HCT116 (cell line): Measurements from ENCODE around the gene SOCS7. TPM values are rescaled to one million over a fixed set of nuclear protein-coding genes. Genes with fewer than 3 reads are reported as not detected.

Experiments
- ATAC-seq: fragments of 200-7000 bp; cut with Tn5 transposase; 2 replicates; pipeline ENCODE4 v1.9.1; 2020; ENCODE audit warnings: mild to moderate bottlenecking, moderate library complexity
- BruUV-seq: library from RNA; stranded (reverse); fragments of 400-500 nt; replicated peaks from 2 replicates; lab custom pipeline; 2021; lab: Mats Ljungman, UMichigan
- CTCF ChIA-PET: fragments of 300-600 bp; sonication (Branson Sonifier 250); formaldehyde crosslinking; loops from one replicate; lab custom pipeline; 2021; ENCODE audit warnings: antibody characterized with exemption; lab: Charles Lee
- POLR2A ChIA-PET: fragments of 300-600, 350-600 bp; sonication (Branson Sonifier 250); formaldehyde crosslinking; loops from one replicate; lab custom pipeline; 2021; ENCODE audit warnings: antibody characterized with exemption; lab: Charles Lee
- RAD21 ChIA-PET, 2 experiments: fragments of 300-600 bp; sonication (Branson Sonifier 250); formaldehyde crosslinking; loops; one replicate each; lab custom pipeline; 2023; ENCODE audit warnings: low total read pairs in 2 of 2; ENCODE audit not compliant: uncharacterized antibody in 2 of 2, unreplicated experiment in 2 of 2, low non-redundant PET in 1 of 2; lab: Charles Lee
- DNase-seq: peaks from one replicate; pipeline ENCODE4 v3.0.0-alpha.2; 2010; ENCODE audit warnings: low read depth, low spot score
- H2AFZ ChIP-seq: fragments of 200-600 bp; shearing (Covaris generic), sonication (generic); 2 replicates; pipeline ENCODE4 v1.6.1; 2017; ENCODE audit warnings: low read depth, mixed run types, mixed read lengths, antibody characterized with exemption, low read length; ENCODE audit not compliant: poor library complexity, severe bottlenecking
- H3K27ac ChIP-seq: 2 replicates; pipeline ENCODE4 v1.5.1; 2012; ENCODE audit warnings: low read depth, low read length
- H3K27me3 ChIP-seq: fragments of 200-600 bp; sonication (generic); 2 replicates; pipeline ENCODE4 v1.6.1; 2016; ENCODE audit warnings: mixed run types, low read length, mixed read lengths; ENCODE audit not compliant: insufficient read depth
- H3K36me3 ChIP-seq, 2 experiments: fragments of 200-500 bp in 1 of 2; fragments of 200-600 bp in 1 of 2; sonication (Bioruptor generic) in 1 of 2; sonication (generic) in 1 of 2; 2 replicates each; pipeline versions ENCODE4 v1.5.1 to v1.6.1; 2014 to 2016; ENCODE audit warnings: low read length in 2 of 2, inconsistent platforms in 1 of 2, mixed read lengths in 1 of 2, mixed run types in 1 of 2; ENCODE audit not compliant: insufficient read depth in 2 of 2, control insufficient read depth in 1 of 2
- H3K4me1 ChIP-seq, 2 experiments: fragments of 200-600 bp in 1 of 2; sonication (generic) in 1 of 2; 2 replicates each; pipeline versions ENCODE4 v1.5.1 to v1.6.1; 2012 to 2017; ENCODE audit warnings: low read length in 2 of 2, inconsistent platforms in 1 of 2, mild to moderate bottlenecking in 1 of 2, mixed read lengths in 1 of 2, mixed run types in 1 of 2, moderate library complexity in 1 of 2; ENCODE audit not compliant: insufficient read depth in 2 of 2, control insufficient read depth in 1 of 2
- H3K4me2 ChIP-seq: fragments of 200-600 bp; sonication (generic); 2 replicates; pipeline ENCODE4 v1.6.1; 2017; ENCODE audit warnings: mixed run types, low read length, mixed read lengths
- H3K4me3 ChIP-seq, 2 experiments: fragments of 200-600 bp in 1 of 2; sonication (generic) in 1 of 2; replicated peaks in 1 of 2; 2 replicates each; pipeline ENCODE4 v1.5.1; 2011 to 2016; ENCODE audit warnings: low read length in 2 of 2, control low read depth in 1 of 2, low read depth in 1 of 2, mild to moderate bottlenecking in 1 of 2, mixed read lengths in 1 of 2, mixed run types in 1 of 2
- H3K79me2 ChIP-seq: fragments of 200-600 bp; sonication (generic); 2 replicates; pipeline ENCODE4 v1.6.1; 2017; ENCODE audit warnings: mild to moderate bottlenecking, mixed run types, low read length, moderate library complexity, mixed read lengths; ENCODE audit not compliant: insufficient read depth
- H3K9ac ChIP-seq: fragments of 200-600 bp; sonication (generic); 2 replicates; pipeline ENCODE4 v1.6.1; 2016; ENCODE audit warnings: low read length, mixed read lengths
- H3K9me2 ChIP-seq: fragments of 200-600 bp; sonication (generic), shearing (Covaris generic); 2 replicates; pipeline ENCODE4 v1.6.1; 2017; ENCODE audit warnings: mixed run types, mild to moderate bottlenecking, moderate library complexity; ENCODE audit not compliant: insufficient read depth
- H3K9me3 ChIP-seq, 2 experiments: fragments of 200-500 bp in 1 of 2; fragments of 200-600 bp in 1 of 2; sonication (Bioruptor generic) in 1 of 2; sonication (generic) in 1 of 2; 2 replicates each; pipeline ENCODE4 v1.6.1; 2014 to 2017; ENCODE audit warnings: low read length in 2 of 2, mixed read lengths in 2 of 2, inconsistent platforms in 1 of 2, low read depth in 1 of 2, mild to moderate bottlenecking in 1 of 2, mixed run types in 1 of 2, moderate library complexity in 1 of 2; ENCODE audit not compliant: control insufficient read depth in 1 of 2, insufficient read depth in 1 of 2
- H4K20me1 ChIP-seq: fragments of 200-600 bp; sonication (generic), shearing (Covaris generic); 2 replicates; pipeline ENCODE4 v1.6.1; 2017; ENCODE audit warnings: mixed run types, mild to moderate bottlenecking, moderate library complexity; ENCODE audit not compliant: insufficient read depth
- CBX3 ChIP-seq: IDR thresholded peaks from 2 replicates; pipeline ENCODE4 v1.6.1; 2012; ENCODE audit warnings: low read depth
- ELF1 ChIP-seq: IDR thresholded peaks from 2 replicates; pipeline ENCODE4 v1.6.1; 2012; ENCODE audit warnings: low read depth, borderline replicate concordance
- EZH2phosphoT487 ChIP-seq: fragments of 200-600 bp; IDR thresholded peaks from 2 replicates; pipeline ENCODE4 v1.6.1; 2018; ENCODE audit warnings: antibody characterized with exemption, borderline replicate concordance
- SIN3A ChIP-seq: IDR thresholded peaks from 2 replicates; pipeline ENCODE4 v1.6.1; 2012; ENCODE audit warnings: low read depth
- YY1 ChIP-seq: IDR thresholded peaks from 2 replicates; pipeline ENCODE4 v1.6.1; 2011; ENCODE audit warnings: low read length, low read depth, moderate library complexity, mild to moderate bottlenecking; ENCODE audit not compliant: insufficient replicate concordance; ENCODE audit errors: extremely low read depth
- intact Hi-C: fragments of 100-400 bp; cut with micrococcal nuclease; formaldehyde crosslinking; loops from 2 replicates; pipeline ENCODE4 v1.10.0; 2022
- total RNA-seq: library from RNA; stranded (reverse); gene quantifications from one replicate; pipeline ENCODE4 v1.2.1, GENCODE V29; 2021; ENCODE audit not compliant: unreplicated experiment
- TF ChIP-seq, protein P1 (sequence below): IDR thresholded peaks from 2 replicates; pipeline ENCODE4 v1.6.1; 2012
- TF ChIP-seq, protein P2 (sequence below): IDR thresholded peaks from 2 replicates; pipeline ENCODE4 v1.6.1; 2011; ENCODE audit warnings: mild to moderate bottlenecking, low read length, moderate library complexity; ENCODE audit not compliant: insufficient replicate concordance; ENCODE audit errors: extremely low read depth
- TF ChIP-seq, protein P3 (sequence below): IDR thresholded peaks from 2 replicates; pipeline ENCODE4 v1.6.1; 2012; ENCODE audit warnings: low read depth

Gene SOCS7
- total RNA-seq, 1 experiment from 2014 or later = 49.9 TPM

DNA sequence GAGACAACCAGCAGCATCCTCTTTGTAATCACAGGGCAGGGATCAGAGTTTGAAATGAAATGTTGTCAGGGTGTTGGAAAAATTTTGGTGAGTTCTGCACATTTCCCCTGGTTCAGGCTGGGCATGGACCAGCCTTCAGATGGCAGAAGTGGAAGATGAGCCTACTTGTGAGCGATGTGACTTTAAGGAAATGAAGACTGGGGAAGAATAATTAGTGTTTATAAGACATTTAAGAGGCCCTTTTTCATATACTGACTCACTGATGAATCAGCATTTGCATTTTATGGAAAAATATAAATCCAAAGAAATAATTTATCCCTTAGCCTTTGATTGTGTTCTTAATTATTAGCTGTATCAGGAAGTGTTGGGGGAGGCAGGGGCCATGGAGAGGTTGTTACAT, 28.7 kb upstream of the SOCS7 start:
- Histone ChIP-seq H3K9ac (no peak overlapping the region), H3K36me3 (peaks cover 10% of the 10 kb centered on the region in 2 experiments), H3K27me3 (no peaks in the 10 kb centered on the region), H3K4me3 (no peak overlapping the region)
- RAD21 ChIA-PET = interaction anchor here in 1 of 2 experiments (1.1 kb wide), 1 partner anchor 11 kb away, joined by 3 read pairs; no protein-coding TSS in a partner anchor
- POLR2A ChIA-PET = no interaction called here
- CTCF ChIA-PET = interaction anchor here (0.6 to 1.6 kb wide), 11 partner anchors 8 to 92 kb away, joined by 3 to 8 read pairs (median 4); partner anchors contain the start of genes MRPL45 and SOCS7
- no TSS peak for BruUV-seq
- TF ChIP-seq, protein P1, sequence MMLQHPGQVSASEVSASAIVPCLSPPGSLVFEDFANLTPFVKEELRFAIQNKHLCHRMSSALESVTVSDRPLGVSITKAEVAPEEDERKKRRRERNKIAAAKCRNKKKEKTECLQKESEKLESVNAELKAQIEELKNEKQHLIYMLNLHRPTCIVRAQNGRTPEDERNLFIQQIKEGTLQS = no peak
- TF ChIP-seq SIN3A (no peak), CBX3 (no peak), EZH2phosphoT487 (no peak), ELF1 (no peak), YY1 (no peak)
- TF ChIP-seq, protein P2, sequence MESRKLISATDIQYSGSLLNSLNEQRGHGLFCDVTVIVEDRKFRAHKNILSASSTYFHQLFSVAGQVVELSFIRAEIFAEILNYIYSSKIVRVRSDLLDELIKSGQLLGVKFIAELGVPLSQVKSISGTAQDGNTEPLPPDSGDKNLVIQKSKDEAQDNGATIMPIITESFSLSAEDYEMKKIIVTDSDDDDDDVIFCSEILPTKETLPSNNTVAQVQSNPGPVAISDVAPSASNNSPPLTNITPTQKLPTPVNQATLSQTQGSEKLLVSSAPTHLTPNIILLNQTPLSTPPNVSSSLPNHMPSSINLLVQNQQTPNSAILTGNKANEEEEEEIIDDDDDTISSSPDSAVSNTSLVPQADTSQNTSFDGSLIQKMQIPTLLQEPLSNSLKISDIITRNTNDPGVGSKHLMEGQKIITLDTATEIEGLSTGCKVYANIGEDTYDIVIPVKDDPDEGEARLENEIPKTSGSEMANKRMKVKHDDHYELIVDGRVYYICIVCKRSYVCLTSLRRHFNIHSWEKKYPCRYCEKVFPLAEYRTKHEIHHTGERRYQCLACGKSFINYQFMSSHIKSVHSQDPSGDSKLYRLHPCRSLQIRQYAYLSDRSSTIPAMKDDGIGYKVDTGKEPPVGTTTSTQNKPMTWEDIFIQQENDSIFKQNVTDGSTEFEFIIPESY = no peak
- TF ChIP-seq, protein P3, sequence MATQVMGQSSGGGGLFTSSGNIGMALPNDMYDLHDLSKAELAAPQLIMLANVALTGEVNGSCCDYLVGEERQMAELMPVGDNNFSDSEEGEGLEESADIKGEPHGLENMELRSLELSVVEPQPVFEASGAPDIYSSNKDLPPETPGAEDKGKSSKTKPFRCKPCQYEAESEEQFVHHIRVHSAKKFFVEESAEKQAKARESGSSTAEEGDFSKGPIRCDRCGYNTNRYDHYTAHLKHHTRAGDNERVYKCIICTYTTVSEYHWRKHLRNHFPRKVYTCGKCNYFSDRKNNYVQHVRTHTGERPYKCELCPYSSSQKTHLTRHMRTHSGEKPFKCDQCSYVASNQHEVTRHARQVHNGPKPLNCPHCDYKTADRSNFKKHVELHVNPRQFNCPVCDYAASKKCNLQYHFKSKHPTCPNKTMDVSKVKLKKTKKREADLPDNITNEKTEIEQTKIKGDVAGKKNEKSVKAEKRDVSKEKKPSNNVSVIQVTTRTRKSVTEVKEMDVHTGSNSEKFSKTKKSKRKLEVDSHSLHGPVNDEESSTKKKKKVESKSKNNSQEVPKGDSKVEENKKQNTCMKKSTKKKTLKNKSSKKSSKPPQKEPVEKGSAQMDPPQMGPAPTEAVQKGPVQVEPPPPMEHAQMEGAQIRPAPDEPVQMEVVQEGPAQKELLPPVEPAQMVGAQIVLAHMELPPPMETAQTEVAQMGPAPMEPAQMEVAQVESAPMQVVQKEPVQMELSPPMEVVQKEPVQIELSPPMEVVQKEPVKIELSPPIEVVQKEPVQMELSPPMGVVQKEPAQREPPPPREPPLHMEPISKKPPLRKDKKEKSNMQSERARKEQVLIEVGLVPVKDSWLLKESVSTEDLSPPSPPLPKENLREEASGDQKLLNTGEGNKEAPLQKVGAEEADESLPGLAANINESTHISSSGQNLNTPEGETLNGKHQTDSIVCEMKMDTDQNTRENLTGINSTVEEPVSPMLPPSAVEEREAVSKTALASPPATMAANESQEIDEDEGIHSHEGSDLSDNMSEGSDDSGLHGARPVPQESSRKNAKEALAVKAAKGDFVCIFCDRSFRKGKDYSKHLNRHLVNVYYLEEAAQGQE = no peak
- TF ChIP-seq, all 23 proteins: peak for 0
- ATAC-seq = no peak
- intact Hi-C loops = no loop called here
- H3K4me2 ChIP-seq = no peak overlapping the region
- DNase-seq = no peak
- H3K27ac ChIP-seq = no peak overlapping the region
- H3K9me2 ChIP-seq = no peaks in the 10 kb centered on the region
- H3K4me1 ChIP-seq = 0 out of 4 replicates have a peak, but pooled peaks cover 0 to 2% of the 10 kb centered on the region in 2 experiments
- no peaks in the 10 kb centered on the region for H3K79me2 ChIP-seq
- H3K9me3 ChIP-seq = no peaks in the 10 kb centered on the region
- H4K20me1 ChIP-seq = no peaks in the 10 kb centered on the region
- H2AFZ ChIP-seq = no peak overlapping the region
